Ovary (tissue), 9 donors: ENCODE data around the gene USP36. TPM values are rescaled to one million over a fixed set of nuclear protein-coding genes. Genes with fewer than 3 reads are reported as not detected.
A peak's percentile ranks its signal among the peaks of the same experiment; 100 is the strongest.

Experiments used
- DNase-seq, 5 donors: peaks; one replicate each; pipeline ENCODE4 v3.0.0-alpha.2; 2019 to 2020
- H3K27ac ChIP-seq, 2 donors: fragments of 200-600 bp; one replicate each; pipeline versions ENCODE4 v1.5.1 to v1.8.0; 2019 to 2022
- H3K27me3 ChIP-seq: fragments of 200-600 bp; one replicate; pipeline ENCODE4 v1.8.0; 2022
- H3K36me3 ChIP-seq: fragments of 200-600 bp; sonication (generic); one replicate; pipeline ENCODE4 v1.5.1; 2019
- H3K4me1 ChIP-seq: one replicate; pipeline ENCODE4 v1.8.1; 2013; ENCODE audit warnings: mild to moderate bottlenecking, moderate library complexity; ENCODE audit not compliant: insufficient read depth
- H3K4me3 ChIP-seq: fragments of 200-600 bp; sonication (generic); one replicate; pipeline ENCODE4 v1.5.1; 2017
- H3K9me3 ChIP-seq, 2 donors: fragments of 200-600 bp in 1 of 2; sonication (generic) in 1 of 2; one replicate each; pipeline versions ENCODE4 v1.5.1 to v1.8.1; 2013 to 2019; ENCODE audit warnings: mild to moderate bottlenecking in 1 of 2, moderate library complexity in 1 of 2
- EP300 ChIP-seq: sonication (generic); formaldehyde crosslinking; IDR thresholded peaks from one replicate; pipeline ENCODE4 v1.6.1; 2017; ENCODE audit warnings: antibody characterized with exemption
- POLR2A ChIP-seq: fragments of 450-650 bp; IDR thresholded peaks from one replicate; pipeline ENCODE4 v1.6.1; 2017; ENCODE audit warnings: antibody characterized with exemption, mild to moderate bottlenecking, moderate library complexity
- WGBS, 3 donors: extraction: QIAGEN DNeasy Blood & Tissue Kit in 1 of 3; methylation state at CpG; one replicate each; pipeline versions ENCODE4 v1.1.5 to v1.1.7; 2013 to 2017; 5-methylcytosine and 5-hydroxymethylcytosine counted together
- intact Hi-C, 4 donors: fragments of 100-400 bp; cut with DNase I; formaldehyde crosslinking; loops; one replicate each; pipeline versions ENCODE4 v1.11.0 to v1.15.1; 2022 to 2023
- polyA plus RNA-seq, 2 donors: library from polyadenylated mRNA; stranded (reverse); fragments of 200-250 nt in 1 of 2; fragments of 350-450 nt in 1 of 2; fragmentation: Illumina TruSeq in 1 of 2; extraction: RNeasy Lipid Tissue Mini Kit (QIAGEN cat#74804) in 1 of 2; gene quantifications; one replicate each; pipeline ENCODE4 v1.2.3, GENCODE V29; 2013 to 2014
- total RNA-seq, 7 donors: library from RNA; depleted of rRNA in 2 of 7; stranded (reverse); fragments of >200 nt in 2 of 7; fragmentation: NEBNext Ultra II Directional in 3 of 7; extraction: Animal tissue kit (Norgen Biotek cat#: 25700) in 3 of 7; gene quantifications; one replicate each; pipeline versions ENCODE4 v1.1.0 to v1.2.4, GENCODE V29; 2016 to 2023
- TF ChIP-seq, protein P1 (sequence below), 3 donors: fragments of 450-650 bp in 2 of 3; fragments of 200-600 bp in 1 of 3; IDR thresholded peaks; one replicate each; pipeline versions ENCODE4 v1.5.1 to v1.8.0; 2016 to 2022; ENCODE audit warnings: antibody characterized with exemption in 3 of 3, mild to moderate bottlenecking in 1 of 3
- donor health status: DM: no; HTN: no; CAD: no; lungs with moderate emphysema.
- donor health status: DM: no; HTN: no; CAD: no.
- donor health status: Bipolar disorder and iron deficiency.
- donor health status: DM: yes; HTN: yes; CAD: no.
- donor health status: DM: no; HTN: no; CAD: no.
- donor health status: DM: yes; HTN: yes; CAD: no.

The USP36 gene
- total and polyA plus RNA-seq, 9 donors = 38.7 to 127 (median 67.4) TPM

DNA sequence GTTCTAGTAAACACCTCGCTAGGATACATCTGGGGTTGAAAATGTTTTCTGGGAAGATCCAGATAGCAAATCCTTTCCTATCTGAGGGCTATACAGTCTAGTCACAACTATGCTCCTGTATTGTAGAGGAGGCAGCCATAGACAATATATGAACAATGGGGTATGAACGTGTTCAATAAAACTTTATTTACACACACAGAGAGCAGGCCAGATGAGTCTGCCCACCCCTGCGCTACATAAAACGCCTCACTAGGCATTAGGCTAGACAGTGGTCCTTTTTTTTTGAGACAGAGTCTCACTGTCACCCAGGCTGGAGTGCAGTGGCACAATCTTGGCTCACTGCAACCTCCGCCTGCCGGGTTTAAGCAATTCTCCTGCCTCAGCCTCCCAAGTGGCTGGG, 11.1 kb downstream of the USP36 start:
- H3K27me3 ChIP-seq = no peaks in the 10 kb centered on the region
- 94 to 97% (median 96%) methylated on average over 6 of the region's 6 CpGs for WGBS, 3 donors
- H3K36me3 ChIP-seq = no peaks in the 10 kb centered on the region
- no peak for TF ChIP-seq EP300
- TF ChIP-seq, protein P1, sequence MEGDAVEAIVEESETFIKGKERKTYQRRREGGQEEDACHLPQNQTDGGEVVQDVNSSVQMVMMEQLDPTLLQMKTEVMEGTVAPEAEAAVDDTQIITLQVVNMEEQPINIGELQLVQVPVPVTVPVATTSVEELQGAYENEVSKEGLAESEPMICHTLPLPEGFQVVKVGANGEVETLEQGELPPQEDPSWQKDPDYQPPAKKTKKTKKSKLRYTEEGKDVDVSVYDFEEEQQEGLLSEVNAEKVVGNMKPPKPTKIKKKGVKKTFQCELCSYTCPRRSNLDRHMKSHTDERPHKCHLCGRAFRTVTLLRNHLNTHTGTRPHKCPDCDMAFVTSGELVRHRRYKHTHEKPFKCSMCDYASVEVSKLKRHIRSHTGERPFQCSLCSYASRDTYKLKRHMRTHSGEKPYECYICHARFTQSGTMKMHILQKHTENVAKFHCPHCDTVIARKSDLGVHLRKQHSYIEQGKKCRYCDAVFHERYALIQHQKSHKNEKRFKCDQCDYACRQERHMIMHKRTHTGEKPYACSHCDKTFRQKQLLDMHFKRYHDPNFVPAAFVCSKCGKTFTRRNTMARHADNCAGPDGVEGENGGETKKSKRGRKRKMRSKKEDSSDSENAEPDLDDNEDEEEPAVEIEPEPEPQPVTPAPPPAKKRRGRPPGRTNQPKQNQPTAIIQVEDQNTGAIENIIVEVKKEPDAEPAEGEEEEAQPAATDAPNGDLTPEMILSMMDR (IDR thresholded peaks at IDR 0.05) = no peak
- no peak for TF ChIP-seq POLR2A
- no peak overlapping the region for H3K4me3 ChIP-seq
- peak in 1 of 5 donors; percentile 1 for DNase-seq
- no peaks in the 10 kb centered on the region for H3K4me1 ChIP-seq
- intact Hi-C loops = no loop called here
- no peak overlapping the region for H3K27ac ChIP-seq
- no peaks in the 10 kb centered on the region for H3K9me3 ChIP-seq

DNA sequence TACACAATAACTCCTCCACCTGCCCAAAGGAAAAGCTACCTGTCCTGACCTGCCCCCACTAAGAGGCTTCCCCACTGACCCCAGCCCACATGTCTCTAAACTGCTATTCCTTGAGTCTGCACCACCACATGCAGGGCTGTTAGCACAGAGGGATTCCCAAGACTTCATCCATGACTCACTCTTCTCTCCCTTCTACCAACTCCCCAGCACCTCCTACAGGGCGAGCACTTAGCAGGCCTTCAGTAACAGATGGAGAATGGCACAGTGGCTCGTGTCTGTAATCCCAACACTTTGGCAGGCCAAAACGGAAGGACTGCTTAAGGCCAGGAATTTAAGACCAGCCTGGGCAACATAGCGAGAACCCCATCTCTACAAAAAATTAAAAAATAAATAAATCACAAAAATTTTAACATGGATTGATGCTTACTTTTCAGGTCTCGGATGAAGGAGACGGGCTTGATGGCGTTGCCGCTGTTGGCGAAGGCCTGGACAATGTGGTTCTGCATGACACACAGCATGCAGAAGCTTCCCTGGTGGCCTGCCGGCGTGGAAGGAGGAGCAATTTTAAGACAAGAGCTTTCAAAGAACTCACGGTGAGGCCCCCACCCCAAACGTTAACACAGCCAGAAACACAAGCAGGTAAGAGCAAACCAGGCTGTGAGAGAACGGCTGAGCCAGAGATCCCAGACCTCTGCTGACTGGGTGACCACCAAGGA, 12.0 kb downstream of the USP36 start:
- Histone ChIP-seq H3K27ac (no peak overlapping the region), H3K9me3 (no peaks in the 10 kb centered on the region), H3K4me3 (no peak overlapping the region), H3K36me3 (no peaks in the 10 kb centered on the region), H3K27me3 (no peaks in the 10 kb centered on the region), H3K4me1 (no peaks in the 10 kb centered on the region)
- DNase-seq = peak in 1 of 5 donors; percentile 21
- intact Hi-C loops = no loop called here
- no peak for TF ChIP-seq POLR2A
- TF ChIP-seq, protein P1 (IDR thresholded peaks at IDR 0.05) = no peak
- TF ChIP-seq EP300 = no peak
- WGBS, 3 donors = 87 to 90% (median 88%) methylated on average over 14 of the region's 14 CpGs

DNA sequence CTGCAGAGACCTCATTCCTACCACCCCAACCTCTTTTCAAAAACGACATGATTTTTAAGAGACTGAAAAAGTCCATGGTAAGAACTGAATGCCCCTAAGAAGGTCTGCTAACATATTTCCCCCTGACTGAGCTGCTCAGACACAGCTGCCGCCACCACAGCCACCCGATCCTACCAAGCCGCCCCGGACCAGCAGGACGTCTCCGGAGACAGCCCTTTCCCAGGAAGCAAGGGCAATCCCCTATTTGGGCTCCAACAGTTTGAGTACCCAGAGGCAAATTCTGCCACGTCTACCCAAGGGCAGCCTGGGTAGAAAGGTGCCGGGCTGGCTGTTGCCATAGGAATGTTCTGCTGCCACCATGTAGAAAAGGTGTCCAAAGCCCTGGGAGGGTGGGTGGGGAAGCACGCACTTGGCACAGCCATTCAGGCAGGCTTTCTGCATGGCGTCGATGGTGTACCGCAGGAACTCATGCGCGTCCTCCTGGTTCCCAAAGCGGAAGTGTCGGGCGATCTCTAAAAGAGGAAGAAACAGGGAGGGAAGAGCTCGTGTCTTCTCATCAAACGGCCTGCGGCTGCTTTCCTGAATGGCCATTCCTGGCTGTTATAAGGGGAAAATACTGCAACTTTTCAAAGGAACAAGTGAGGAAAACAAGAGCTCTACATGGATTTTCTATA, 13.6 kb downstream of the USP36 start:
- DNase-seq = peak in 1 of 5 donors; percentile 29
- TF ChIP-seq, protein P1 (IDR thresholded peaks at IDR 0.05) = no peak
- TF ChIP-seq POLR2A (no peak), EP300 (no peak)
- no peak overlapping the region for H3K27ac ChIP-seq
- H3K4me1 ChIP-seq = no peaks in the 10 kb centered on the region
- intact Hi-C loops = no loop called here
- H3K9me3 ChIP-seq = no peaks in the 10 kb centered on the region
- no peaks in the 10 kb centered on the region for H3K36me3 ChIP-seq
- H3K27me3 ChIP-seq = no peaks in the 10 kb centered on the region
- WGBS, 3 donors = 91% methylated on average over 21 of the region's 21 CpGs
- no peak overlapping the region for H3K4me3 ChIP-seq

DNA sequence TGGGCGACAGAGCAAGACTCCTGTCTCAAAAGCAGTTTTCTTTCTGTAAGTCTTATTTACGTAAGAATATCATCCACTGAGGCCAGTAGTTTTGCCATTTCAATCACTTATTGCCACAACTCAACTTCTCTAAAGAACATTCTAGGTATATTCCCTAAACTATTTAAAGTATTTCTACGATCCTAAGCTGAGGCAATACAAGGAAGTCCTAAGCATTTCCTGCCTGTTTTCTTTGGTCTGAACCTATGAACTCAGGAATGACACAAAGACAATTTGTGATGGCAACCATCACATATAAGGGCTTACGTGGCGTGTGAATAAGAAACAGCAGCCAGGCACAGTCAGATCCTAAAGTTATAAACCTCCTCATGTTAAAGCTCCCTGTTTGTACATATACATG, 14.2 kb downstream of the USP36 start:
- 93 to 98% (median 93%) methylated on average over 5 of the region's 5 CpGs for WGBS, 3 donors
- no peak overlapping the region for H3K27ac ChIP-seq

More for the DNA sequence above, 14.2 kb downstream of the USP36 start:
- Histone ChIP-seq H3K4me1 (no peaks in the 10 kb centered on the region), H3K4me3 (no peak overlapping the region), H3K36me3 (no peaks in the 10 kb centered on the region), H3K9me3 (no peaks in the 10 kb centered on the region), H3K27me3 (no peaks in the 10 kb centered on the region)
- TF ChIP-seq POLR2A (no peak), EP300 (no peak)
- TF ChIP-seq, protein P1 (IDR thresholded peaks at IDR 0.05) = no peak
- intact Hi-C loops = no loop called here
- DNase-seq = no peak
